GM10266 (cell line): Measurements from ENCODE around the gene SKI.

Source experiments
- DNase-seq: peaks from one replicate; pipeline ENCODE4 v3.0.0; 2012; ENCODE audit errors: extremely low spot score
- CTCF ChIP-seq: IDR thresholded peaks from 2 replicates; pipeline ENCODE4 v1.5.1; 2012; ENCODE audit warnings: mild to moderate bottlenecking, low read depth; ENCODE audit not compliant: control insufficient read depth, insufficient read depth; ENCODE audit errors: missing control alignments

Gene SKI

DNA sequence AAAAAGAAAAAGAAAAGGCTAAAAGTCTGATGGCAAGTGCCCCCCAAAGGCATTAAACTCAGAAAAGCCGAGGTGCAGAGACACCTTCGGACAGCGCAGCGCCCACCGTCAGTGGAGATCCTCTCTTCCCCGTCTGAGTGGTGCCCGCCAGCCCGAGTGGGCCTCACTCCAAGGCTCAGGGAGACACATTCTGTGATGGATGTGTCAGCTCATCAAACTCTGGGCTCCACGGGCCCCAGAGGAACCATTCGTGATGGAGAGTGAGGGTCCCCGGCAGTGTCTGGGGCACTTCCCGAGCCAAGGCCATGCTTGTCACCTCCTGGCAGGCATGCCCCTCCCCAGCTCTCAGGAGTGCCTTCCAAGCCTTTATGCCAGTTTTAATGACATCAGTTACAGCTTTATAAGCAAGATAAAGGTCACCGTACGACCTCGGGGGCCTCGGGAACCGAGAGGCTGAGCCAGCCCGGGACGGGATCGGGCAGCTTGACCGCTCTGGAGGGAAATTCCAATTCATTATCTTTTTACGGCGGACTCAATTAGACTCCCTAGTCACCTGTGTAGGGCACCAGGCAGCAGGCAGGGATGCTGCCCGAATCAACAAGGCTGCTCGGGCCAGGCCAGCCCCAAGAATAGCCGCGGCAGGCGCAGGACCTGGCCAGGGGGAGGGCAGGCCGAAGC is 113.7 kb downstream of the SKI start:
- no peak for TF ChIP-seq CTCF

GRCh38 chr1:2342384-2343022 is 114.4 kb downstream of the SKI start:
- DNase-seq = no peak
- no peak for TF ChIP-seq CTCF

More for the DNA sequence above, 113.7 kb downstream of the SKI start:
- no peak for DNase-seq

GRCh38 chr1:2343023-2343935 is 115.2 kb downstream of the SKI start:
- TF ChIP-seq CTCF = no peak
- no peak for DNase-seq

GRCh38 chr1:2344121-2344681 is 116.1 kb downstream of the SKI start:
- no peak for TF ChIP-seq CTCF
- no peak for DNase-seq

- DNase-seq = no peak
- TF ChIP-seq CTCF = no peak
Observed at GRCh38 chr1:2344744-2345296, 116.7 kb downstream of the SKI start.

DNA sequence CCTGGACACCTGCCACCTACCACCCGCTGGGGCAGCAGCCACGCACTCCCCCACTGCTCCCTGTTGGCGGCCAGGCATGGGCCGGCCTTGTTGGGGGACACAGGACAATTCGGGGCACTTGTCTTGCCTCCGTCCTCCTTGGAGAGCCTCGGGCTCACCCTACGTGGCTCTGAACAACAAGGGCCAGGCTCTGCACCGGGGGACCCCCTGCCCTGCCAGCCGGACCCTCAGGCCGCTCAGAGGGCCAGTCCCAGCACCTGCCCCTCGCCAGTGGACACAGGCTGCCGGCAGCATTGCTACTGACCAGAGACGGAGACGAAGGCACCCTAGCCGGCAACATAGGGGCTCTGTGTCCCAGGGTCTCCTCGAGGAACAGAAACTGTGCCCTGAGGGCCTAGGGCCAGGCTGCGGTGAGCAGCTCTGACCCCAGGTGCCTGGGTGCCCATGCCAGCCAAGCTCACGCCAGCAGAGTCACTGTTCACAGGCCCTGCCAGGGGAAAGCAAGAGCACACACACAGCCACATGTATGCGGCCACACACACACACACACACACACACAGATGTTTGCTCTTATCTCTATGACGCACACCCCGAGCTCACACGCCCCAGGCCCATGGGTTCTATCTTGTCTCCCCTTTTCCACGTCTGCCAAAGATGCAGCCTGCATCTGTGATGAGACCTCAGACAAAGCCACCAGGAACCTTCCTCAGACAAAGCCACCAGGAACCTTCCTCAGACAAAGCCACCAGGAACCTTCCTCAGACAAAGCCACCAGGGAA is 117.4 kb downstream of the SKI start:
- DNase-seq = no peak
- TF ChIP-seq CTCF = no peak
